ENCODE measurements around the gene RAB19.
"Not testable (repeated sequence)": the region's sequence is repeated elsewhere in the genome, so short reads cannot be mapped to it uniquely, and the experiment has no call there.

DNA sequence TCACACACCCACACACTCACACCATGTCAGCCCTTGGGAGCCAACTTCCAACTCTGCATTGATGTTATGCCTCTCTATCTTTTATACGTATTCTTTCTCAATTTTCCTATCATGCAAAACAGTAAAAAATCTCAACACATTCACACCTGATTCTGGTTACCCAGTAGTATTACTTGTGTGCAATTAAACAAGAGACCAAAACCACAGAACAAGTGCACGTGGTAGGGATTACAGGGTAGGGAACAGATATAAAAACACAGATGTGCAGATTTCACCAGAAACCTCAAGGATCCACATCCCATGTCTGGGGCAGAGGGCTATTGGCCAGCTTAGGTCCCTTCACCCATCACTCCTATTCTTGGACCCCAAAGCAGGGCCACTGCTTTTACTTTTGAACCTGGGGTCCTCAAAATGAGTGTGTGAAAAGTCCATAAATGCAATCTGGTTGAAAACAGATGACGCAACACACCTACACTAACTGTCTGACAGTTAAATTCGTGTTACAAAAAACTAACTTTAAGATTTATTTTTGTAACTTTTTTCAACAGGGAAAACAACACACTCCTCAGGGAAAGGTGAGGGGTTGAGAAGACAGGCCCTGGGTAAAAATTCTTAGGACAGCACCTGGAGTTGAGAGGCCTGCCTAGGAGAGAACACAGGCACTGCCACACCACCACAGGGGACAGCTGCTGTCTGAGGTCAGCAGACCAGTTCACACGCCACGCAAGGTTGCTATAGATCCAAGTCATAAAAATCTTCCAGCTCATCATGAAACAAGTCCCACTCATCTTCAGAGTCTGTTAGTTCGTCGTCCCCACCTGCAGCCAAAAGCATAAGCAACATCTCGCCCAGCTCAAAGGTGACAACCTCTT lies 50.2 kb downstream of the RAB19 start:
- TF ChIP-seq POLR2A (IDR thresholded peaks at IDR 0.05), result not testable (repeated sequence)
- TF ChIP-seq, protein P1, sequence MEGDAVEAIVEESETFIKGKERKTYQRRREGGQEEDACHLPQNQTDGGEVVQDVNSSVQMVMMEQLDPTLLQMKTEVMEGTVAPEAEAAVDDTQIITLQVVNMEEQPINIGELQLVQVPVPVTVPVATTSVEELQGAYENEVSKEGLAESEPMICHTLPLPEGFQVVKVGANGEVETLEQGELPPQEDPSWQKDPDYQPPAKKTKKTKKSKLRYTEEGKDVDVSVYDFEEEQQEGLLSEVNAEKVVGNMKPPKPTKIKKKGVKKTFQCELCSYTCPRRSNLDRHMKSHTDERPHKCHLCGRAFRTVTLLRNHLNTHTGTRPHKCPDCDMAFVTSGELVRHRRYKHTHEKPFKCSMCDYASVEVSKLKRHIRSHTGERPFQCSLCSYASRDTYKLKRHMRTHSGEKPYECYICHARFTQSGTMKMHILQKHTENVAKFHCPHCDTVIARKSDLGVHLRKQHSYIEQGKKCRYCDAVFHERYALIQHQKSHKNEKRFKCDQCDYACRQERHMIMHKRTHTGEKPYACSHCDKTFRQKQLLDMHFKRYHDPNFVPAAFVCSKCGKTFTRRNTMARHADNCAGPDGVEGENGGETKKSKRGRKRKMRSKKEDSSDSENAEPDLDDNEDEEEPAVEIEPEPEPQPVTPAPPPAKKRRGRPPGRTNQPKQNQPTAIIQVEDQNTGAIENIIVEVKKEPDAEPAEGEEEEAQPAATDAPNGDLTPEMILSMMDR (IDR thresholded peaks at IDR 0.05), result not testable (repeated sequence)
